ENCODE data around the gene BIRC7. TPM values are rescaled to one million over a fixed set of nuclear protein-coding genes. Genes with fewer than 3 reads are reported as not detected.

The BIRC7 gene
- total RNA-seq, 1 donor from 2014 or later = not detected

DNA sequence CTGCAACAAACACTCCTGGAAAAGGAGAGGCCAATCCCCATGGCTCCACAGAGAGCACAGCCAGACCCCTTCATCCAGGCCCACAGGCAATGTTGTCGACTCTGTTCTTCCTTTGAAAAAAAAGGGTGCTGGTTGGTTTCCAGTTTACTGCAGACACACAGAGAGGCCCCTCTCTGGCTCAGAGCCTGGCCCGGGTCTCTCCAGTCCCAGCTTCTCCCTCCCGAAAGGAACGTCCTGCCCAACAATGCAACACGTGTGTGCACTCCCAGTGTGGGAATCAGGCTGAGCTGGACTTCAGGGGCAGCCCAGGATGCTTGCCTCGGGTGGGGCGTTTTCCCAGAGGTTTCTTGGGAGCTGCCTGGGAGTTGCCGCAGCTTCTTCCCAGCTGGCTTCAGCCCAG, 23.1 kb downstream of the BIRC7 start:
- ATAC-seq (ENCODE audit: low read depth) = no peak
- Mint-ChIP-seq H3K36me3 (ENCODE audit: low read depth) (no peaks in the 10 kb centered on the region), H3K9me3 (no peaks in the 10 kb centered on the region), H3K27ac (no peak overlapping the region), H3K4me3 (no peak overlapping the region), H3K27me3 (peaks cover 27% of the 10 kb centered on the region), H3K4me1 (peaks cover 5% of the 10 kb centered on the region)
- no peak for DNase-seq
- POLR2A ChIA-PET = no interaction called here
- intact Hi-C loops (cut with micrococcal nuclease) = loop anchor here (10.0 kb wide), 1 partner anchor 204 kb away; no protein-coding TSS in a partner anchor
- no peak for TF ChIP-seq CTCF (IDR thresholded peaks at IDR 0.05)
- CTCF ChIA-PET = no interaction called here

GRCh38 chr20:63259734-63260460, 24.2 kb downstream of the BIRC7 start:
- Mint-ChIP-seq H3K9me3 (no peaks in the 10 kb centered on the region), H3K36me3 (ENCODE audit: low read depth) (no peaks in the 10 kb centered on the region), H3K27me3 (peaks cover 29% of the 10 kb centered on the region), H3K27ac (no peak overlapping the region), H3K4me1 (peaks cover 3% of the 10 kb centered on the region), H3K4me3 (no peak overlapping the region)
- intact Hi-C loops (cut with micrococcal nuclease) = loop anchor here (10.0 kb wide), 1 partner anchor 205 kb away; no protein-coding TSS in a partner anchor
- DNase-seq (no peak), ATAC-seq (ENCODE audit: low read depth) (no peak)
- TF ChIP-seq CTCF (IDR thresholded peaks at IDR 0.05) = no peak
- CTCF ChIA-PET = no interaction called here
- POLR2A ChIA-PET = no interaction called here

DNA sequence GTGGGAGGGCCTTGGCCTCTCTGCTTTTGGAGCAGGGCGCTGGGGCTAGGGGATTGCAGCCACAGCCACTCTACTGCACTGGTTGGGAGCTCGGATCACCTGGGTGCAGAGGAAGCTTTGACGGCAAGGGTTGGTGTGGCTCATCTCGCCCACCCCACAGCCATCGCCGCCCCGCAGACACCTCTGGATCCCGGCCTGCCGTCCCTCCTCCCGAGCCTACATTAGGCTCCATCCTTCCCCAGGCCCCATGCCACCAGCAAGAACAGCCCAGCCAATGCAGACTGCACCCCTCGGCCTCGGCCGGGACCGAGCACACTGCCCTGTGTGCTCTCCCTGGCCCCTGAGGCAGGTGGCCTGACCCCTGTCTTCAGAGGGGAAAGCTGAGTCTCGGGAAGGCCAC, 24.8 kb downstream of the BIRC7 start:
- POLR2A ChIA-PET = no interaction called here
- DNase-seq = no peak
- peaks cover 28% of the 10 kb centered on the region for H3K27me3 Mint-ChIP-seq
- no peak overlapping the region for H3K27ac Mint-ChIP-seq
- H3K4me1 Mint-ChIP-seq = peaks cover 1% of the 10 kb centered on the region
- ATAC-seq (ENCODE audit: low read depth) = no peak
- no peaks in the 10 kb centered on the region for H3K9me3 Mint-ChIP-seq
- TF ChIP-seq CTCF (IDR thresholded peaks at IDR 0.05) = no peak
- intact Hi-C loops (cut with micrococcal nuclease) = no loop called here
- no peaks in the 10 kb centered on the region for H3K36me3 Mint-ChIP-seq (ENCODE audit: low read depth)
- no peak overlapping the region for H3K4me3 Mint-ChIP-seq
- CTCF ChIA-PET = no interaction called here

DNA sequence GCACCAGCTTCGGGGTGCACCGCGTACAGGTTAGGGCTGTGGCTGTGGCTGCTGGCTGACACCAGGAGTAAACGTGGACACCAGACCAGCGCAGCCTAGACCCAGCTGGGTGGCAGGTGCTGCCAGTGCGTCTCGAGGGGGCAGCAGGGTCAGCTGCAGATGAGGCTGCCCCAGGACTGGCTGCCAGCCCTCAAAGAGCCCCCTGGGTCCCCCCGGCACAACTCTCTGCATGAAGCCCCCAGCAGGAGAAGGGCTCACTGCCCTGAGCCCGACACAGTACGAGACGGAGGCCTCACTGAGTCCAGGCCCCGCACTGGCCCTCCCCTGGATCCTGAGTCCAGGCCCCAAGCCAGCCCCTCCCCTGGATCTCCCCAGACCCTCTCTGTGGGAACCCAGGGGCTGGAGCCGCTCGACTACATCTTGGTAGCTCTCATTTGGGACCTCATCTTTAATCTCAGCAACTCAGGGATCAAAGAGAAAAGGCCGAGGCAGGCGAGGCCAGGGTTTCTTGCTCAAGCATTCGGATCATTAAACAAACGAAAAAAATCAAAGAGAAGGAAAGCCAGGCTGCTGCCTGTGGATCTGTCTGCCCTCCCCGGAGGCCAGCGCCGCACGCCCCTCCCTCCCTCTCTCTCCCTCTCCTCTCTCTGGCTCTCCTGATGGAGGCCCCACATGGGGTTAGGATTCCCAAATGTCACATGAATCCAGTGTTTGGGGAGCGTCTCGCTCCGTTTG, 25.5 kb downstream of the BIRC7 start:
- DNase-seq (no peak), ATAC-seq (ENCODE audit: low read depth) (no peak)
- Mint-ChIP-seq H3K27ac (no peak overlapping the region), H3K9me3 (no peaks in the 10 kb centered on the region), H3K4me3 (no peak overlapping the region), H3K4me1 (no peaks in the 10 kb centered on the region), H3K27me3 (peaks cover 30% of the 10 kb centered on the region), H3K36me3 (ENCODE audit: low read depth) (no peaks in the 10 kb centered on the region)
- TF ChIP-seq CTCF (IDR thresholded peaks at IDR 0.05) = no peak
- intact Hi-C loops (cut with micrococcal nuclease) = no loop called here
- ChIA-PET CTCF (no interaction called here), POLR2A (no interaction called here)

GRCh38 chr20:63261795-63262528, 26.3 kb downstream of the BIRC7 start:
- Mint-ChIP-seq H3K4me1 (no peaks in the 10 kb centered on the region), H3K36me3 (ENCODE audit: low read depth) (no peaks in the 10 kb centered on the region), H3K27ac (no peak overlapping the region), H3K9me3 (no peaks in the 10 kb centered on the region), H3K4me3 (no peak overlapping the region), H3K27me3 (peaks cover 29% of the 10 kb centered on the region)
- intact Hi-C loops (cut with micrococcal nuclease) = no loop called here
- ChIA-PET POLR2A (no interaction called here), CTCF (no interaction called here)
- TF ChIP-seq CTCF (IDR thresholded peaks at IDR 0.05) = no peak
- ATAC-seq (ENCODE audit: low read depth) (no peak), DNase-seq (no peak)

All from activated B cell treated with CpG ODN at 0.5 μM for 24 hours (primary cell).